Renal cortical epithelial cell (primary cell): ENCODE results near the gene ACTRT2. TPM values are rescaled to one million over a fixed set of nuclear protein-coding genes. Genes with fewer than 3 reads are reported as not detected.

ENCODE experiments used
- DNase-seq: peaks from one replicate; pipeline ENCODE4 v3.0.0-alpha.2; 2011; ENCODE audit warnings: low read depth
- total RNA-seq: library from RNA; depleted of rRNA; stranded (reverse); fragments of >200 nt; gene quantifications from 2 replicates; pipeline ENCODE4 v1.2.3, GENCODE V29; 2014

Gene ACTRT2
- total RNA-seq, 1 donor from 2014 or later = not detected

- DNase-seq = no peak
Observed at GRCh38 chr1:2983706-2984398, 37.4 kb upstream of the ACTRT2 start.

GRCh38 chr1:2984399-2985061, 36.7 kb upstream of the ACTRT2 start:
- no peak for DNase-seq

- DNase-seq = no peak
Observed at GRCh38 chr1:2985067-2985561, 36.2 kb upstream of the ACTRT2 start.

GRCh38 chr1:2985694-2986548, 35.3 kb upstream of the ACTRT2 start:
- DNase-seq = no peak

- no peak for DNase-seq
Observed at GRCh38 chr1:2986549-2987305, 34.5 kb upstream of the ACTRT2 start.

- no peak for DNase-seq
Observed at GRCh38 chr1:2987773-2988172, 33.5 kb upstream of the ACTRT2 start.

- DNase-seq = no peak
Observed at GRCh38 chr1:2988256-2988655, 33.0 kb upstream of the ACTRT2 start.

GRCh38 chr1:2989185-2989584, 32.1 kb upstream of the ACTRT2 start:
- no peak for DNase-seq

GRCh38 chr1:2989976-2990375, 31.3 kb upstream of the ACTRT2 start:
- no peak for DNase-seq

GRCh38 chr1:2990376-2991115, 30.7 kb upstream of the ACTRT2 start:
- no peak for DNase-seq

GRCh38 chr1:2991753-2992495, 29.3 kb upstream of the ACTRT2 start:
- DNase-seq = no peak

GRCh38 chr1:2998503-2999100, 22.7 kb upstream of the ACTRT2 start:
- DNase-seq = no peak

- DNase-seq = no peak
Observed at GRCh38 chr1:2999138-2999537, 22.1 kb upstream of the ACTRT2 start.

GRCh38 chr1:2999571-2999970, 21.7 kb upstream of the ACTRT2 start:
- DNase-seq = no peak

GRCh38 chr1:3000214-3000613, 21.1 kb upstream of the ACTRT2 start:
- DNase-seq = no peak

- no peak for DNase-seq
Observed at GRCh38 chr1:3000671-3001470, 20.4 kb upstream of the ACTRT2 start.

GRCh38 chr1:3001471-3002348, 19.6 kb upstream of the ACTRT2 start:
- no peak for DNase-seq
